ENCODE data around the gene ZNF599.

GRCh38 chr19:34773555-34773864 lies 495 bp upstream of the ZNF599 start:
- no peak for TF ChIP-seq CTCF (conservative IDR thresholded peaks at IDR 0.05; ENCODE audit: low read depth in 2 of 2)
- TF ChIP-seq JUNB (IDR thresholded peaks at IDR 0.05; ENCODE audit: unreplicated experiment), result no peak
- no peak for TF ChIP-seq REST (IDR thresholded peaks at IDR 0.05; ENCODE audit: unreplicated experiment)
- no peak for TF ChIP-seq EZH2 (IDR thresholded peaks at IDR 0.05; ENCODE audit: low read depth, unreplicated experiment)
- no peak for TF ChIP-seq EZH2phosphoT487 (IDR thresholded peaks at IDR 0.05; ENCODE audit: unreplicated experiment)
- TF ChIP-seq POLR2AphosphoS5 (IDR thresholded peaks at IDR 0.05; ENCODE audit: low read depth), result no peak
- no peak for TF ChIP-seq NANOG (IDR thresholded peaks at IDR 0.05; ENCODE audit: borderline replicate concordance)
- no peak for TF ChIP-seq ETS1 (IDR thresholded peaks at IDR 0.05)
- no peak for TF ChIP-seq ZNF331 (CRISPR knock-in tag; IDR thresholded peaks at IDR 0.05; ENCODE audit: low read depth)

Measured in GM23338 (cell line).